ENCODE data around the gene ACTL8.

DNA sequence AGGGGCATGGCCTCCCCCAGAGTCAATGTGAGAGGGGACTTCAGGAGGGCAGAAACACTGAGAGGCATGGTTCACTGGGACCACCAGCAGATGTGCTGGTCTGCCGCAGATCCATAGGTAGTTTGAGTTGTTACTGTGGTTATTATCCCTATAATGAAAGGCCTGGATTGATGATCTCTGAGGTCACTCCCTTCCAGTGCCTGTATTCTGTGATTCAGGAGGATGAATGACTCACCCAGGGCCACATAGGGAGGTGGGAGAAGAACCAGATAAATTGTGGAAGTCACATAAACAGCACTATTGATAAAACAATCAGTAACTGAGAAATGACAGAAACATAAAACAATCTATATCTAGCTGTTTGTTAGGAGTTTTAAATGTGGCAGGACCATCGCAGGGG lies 22.7 kb upstream of the ACTL8 start:
- no peak for TF ChIP-seq ARNT (IDR thresholded peaks at IDR 0.05)
- TF ChIP-seq BHLHE40 (IDR thresholded peaks at IDR 0.05; ENCODE audit: borderline replicate concordance): no peak
- TF ChIP-seq ZNF384 (IDR thresholded peaks at IDR 0.05): no peak
- TF ChIP-seq HDGF (IDR thresholded peaks at IDR 0.05; ENCODE audit: borderline replicate concordance): no peak
- no peak for TF ChIP-seq TARDBP (IDR thresholded peaks at IDR 0.05)
- TF ChIP-seq FOXK2 (IDR thresholded peaks at IDR 0.05): no peak
- no peak for TF ChIP-seq FOXA1 (IDR thresholded peaks at IDR 0.05)
- TF ChIP-seq, protein P1, sequence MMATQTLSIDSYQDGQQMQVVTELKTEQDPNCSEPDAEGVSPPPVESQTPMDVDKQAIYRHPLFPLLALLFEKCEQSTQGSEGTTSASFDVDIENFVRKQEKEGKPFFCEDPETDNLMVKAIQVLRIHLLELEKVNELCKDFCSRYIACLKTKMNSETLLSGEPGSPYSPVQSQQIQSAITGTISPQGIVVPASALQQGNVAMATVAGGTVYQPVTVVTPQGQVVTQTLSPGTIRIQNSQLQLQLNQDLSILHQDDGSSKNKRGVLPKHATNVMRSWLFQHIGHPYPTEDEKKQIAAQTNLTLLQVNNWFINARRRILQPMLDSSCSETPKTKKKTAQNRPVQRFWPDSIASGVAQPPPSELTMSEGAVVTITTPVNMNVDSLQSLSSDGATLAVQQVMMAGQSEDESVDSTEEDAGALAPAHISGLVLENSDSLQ (IDR thresholded peaks at IDR 0.05): no peak
- no peak for TF ChIP-seq FOXM1 (IDR thresholded peaks at IDR 0.05; ENCODE audit: borderline replicate concordance)
- TF ChIP-seq ELF4 (IDR thresholded peaks at IDR 0.05): no peak
- TF ChIP-seq SP1 (IDR thresholded peaks at IDR 0.05): no peak
- TF ChIP-seq CTBP1 (IDR thresholded peaks at IDR 0.05; ENCODE audit: borderline replicate concordance): no peak
- TF ChIP-seq L3MBTL2 (conservative IDR thresholded peaks at IDR 0.05): no peak
- no peak for TF ChIP-seq SUZ12 (IDR thresholded peaks at IDR 0.05)

Data from HEK293T (cell line).